ENCODE measurements around the gene FAM131B. TPM values are rescaled to one million over a fixed set of nuclear protein-coding genes. Genes with fewer than 3 reads are reported as not detected.

The FAM131B gene
- total RNA-seq, 1 donor from 2014 or later = 111 TPM

- peaks cover 14% of the 10 kb centered on the region for H3K4me1 Mint-ChIP-seq (ENCODE audit: low read depth, unreplicated experiment)
- H3K36me3 Mint-ChIP-seq (ENCODE audit: unreplicated experiment) = no peaks in the 10 kb centered on the region
- DNase-seq = no peak
- peaks cover 4% of the 10 kb centered on the region for H3K27me3 Mint-ChIP-seq (ENCODE audit: unreplicated experiment)
- peaks cover 5% of the 10 kb centered on the region for H3K9me3 Mint-ChIP-seq (ENCODE audit: unreplicated experiment)
- TF ChIP-seq CTCF (IDR thresholded peaks at IDR 0.05; ENCODE audit: partially characterized antibody, unreplicated experiment) = no peak
- H3K4me3 Mint-ChIP-seq (ENCODE audit: unreplicated experiment) = peak overlapping the region; percentile 73
- no peak overlapping the region for H3K27ac Mint-ChIP-seq (ENCODE audit: unreplicated experiment)
Measured at GRCh38 chr7:143381427-143382125, 19.1 kb upstream of the FAM131B start.

- peak; percentile 95 for DNase-seq
- Mint-ChIP-seq H3K4me3 (ENCODE audit: unreplicated experiment) (peak within 1 kb of the TSS; percentile 88), H3K4me1 (ENCODE audit: low read depth, unreplicated experiment) (peaks cover 16% of the 10 kb centered on the region), H3K9me3 (ENCODE audit: unreplicated experiment) (peaks cover 10% of the 10 kb centered on the region), H3K36me3 (ENCODE audit: unreplicated experiment) (no peaks in the 10 kb centered on the region), H3K27ac (ENCODE audit: unreplicated experiment) (peak within 1 kb of the TSS; percentile 75), H3K27me3 (ENCODE audit: unreplicated experiment) (peaks cover 4% of the 10 kb centered on the region)
- no peak for TF ChIP-seq CTCF (IDR thresholded peaks at IDR 0.05; ENCODE audit: partially characterized antibody, unreplicated experiment)
Measured at GRCh38 chr7:143380646-143381426, 18.3 kb upstream of the FAM131B start, which contains the start of gene ZYX. ZYX (plus strand) TSS chr7:143381345; CDS start chr7:143381572, 227 bp downstream.

GRCh38 chr7:143380260-143380645 is 17.7 kb upstream of the FAM131B start:
- H3K4me3 Mint-ChIP-seq (ENCODE audit: unreplicated experiment) = peak overlapping the region; percentile 88
- H3K36me3 Mint-ChIP-seq (ENCODE audit: unreplicated experiment) = no peaks in the 10 kb centered on the region
- peaks cover 4% of the 10 kb centered on the region for H3K27me3 Mint-ChIP-seq (ENCODE audit: unreplicated experiment)
- peak; percentile 92 for DNase-seq
- H3K4me1 Mint-ChIP-seq (ENCODE audit: low read depth, unreplicated experiment) = peaks cover 18% of the 10 kb centered on the region
- peaks cover 10% of the 10 kb centered on the region for H3K9me3 Mint-ChIP-seq (ENCODE audit: unreplicated experiment)
- H3K27ac Mint-ChIP-seq (ENCODE audit: unreplicated experiment) = peak overlapping the region; percentile 75
- peak; percentile 96 for TF ChIP-seq CTCF (IDR thresholded peaks at IDR 0.05; ENCODE audit: partially characterized antibody, unreplicated experiment)

- DNase-seq = no peak
Measured at GRCh38 chr7:143379611-143380259, 17.2 kb upstream of the FAM131B start.

More at GRCh38 chr7:143379611-143380259, 17.2 kb upstream of the FAM131B start:
- peaks cover 4% of the 10 kb centered on the region for H3K27me3 Mint-ChIP-seq (ENCODE audit: unreplicated experiment)
- H3K27ac Mint-ChIP-seq (ENCODE audit: unreplicated experiment) = peak overlapping the region; percentile 75
- H3K9me3 Mint-ChIP-seq (ENCODE audit: unreplicated experiment) = peaks cover 10% of the 10 kb centered on the region
- no peaks in the 10 kb centered on the region for H3K36me3 Mint-ChIP-seq (ENCODE audit: unreplicated experiment)
- TF ChIP-seq CTCF (IDR thresholded peaks at IDR 0.05; ENCODE audit: partially characterized antibody, unreplicated experiment) = no peak
- H3K4me1 Mint-ChIP-seq (ENCODE audit: low read depth, unreplicated experiment) = peaks cover 23% of the 10 kb centered on the region
- peak overlapping the region; percentile 88 for H3K4me3 Mint-ChIP-seq (ENCODE audit: unreplicated experiment)

Measured in glutamatergic neuron (in vitro differentiated cells).